Keratinocyte (primary cell): ENCODE data around the gene TYW1. TPM values are rescaled to one million over a fixed set of nuclear protein-coding genes. Genes with fewer than 3 reads are reported as not detected.
"Not testable (repeated sequence)": the region's sequence is repeated elsewhere in the genome, so short reads cannot be mapped to it uniquely, and the experiment has no call there.

Experiments used
- DNase-seq: peaks from one replicate; pipeline ENCODE4 v3.0.0-alpha.2; 2011; ENCODE audit warnings: low read depth, missing footprints, low spot score
- FAIRE-seq: peaks from 2 replicates; lab custom pipeline; 2011; peaks lifted over from hg19 to GRCh38; lab: Jason Lieb, UNC
- H2AFZ ChIP-seq: 2 replicates; pipeline ENCODE4 v1.6.0; 2012; ENCODE audit warnings: low read length, control low read depth, inconsistent platforms; ENCODE audit not compliant: control insufficient read depth
- H3K27ac ChIP-seq: 2 replicates; pipeline ENCODE4 v1.5.1; 2011; ENCODE audit warnings: low read length; ENCODE audit not compliant: control insufficient read depth, insufficient read depth
- H3K27me3 ChIP-seq: 3 replicates; pipeline ENCODE4 v1.6.0; 2011; ENCODE audit warnings: low read length; ENCODE audit not compliant: control insufficient read depth, insufficient read depth; ENCODE audit errors: extremely low read depth
- H3K36me3 ChIP-seq, 2 experiments: 2 replicates in 1 of 2; 3 replicates in 1 of 2; pipeline ENCODE4 v1.5.1; 2011; ENCODE audit warnings: low read length in 2 of 2, mild to moderate bottlenecking in 1 of 2; ENCODE audit not compliant: control insufficient read depth in 2 of 2, insufficient read depth in 2 of 2; ENCODE audit errors: extremely low read depth in 1 of 2
- H3K4me1 ChIP-seq: 3 replicates; pipeline ENCODE4 v1.5.1; 2011; ENCODE audit warnings: low read length; ENCODE audit not compliant: control insufficient read depth, insufficient read depth; ENCODE audit errors: extremely low read depth
- H3K4me2 ChIP-seq: 3 replicates; pipeline ENCODE4 v1.6.0; 2011; ENCODE audit warnings: low read depth, low read length; ENCODE audit not compliant: control insufficient read depth, insufficient read depth; ENCODE audit errors: extremely low read depth
- H3K4me3 ChIP-seq, 3 experiments: fragments of 200-600 bp in 1 of 3; sonication (generic) in 1 of 3; 2 replicates in 2 of 3; 3 replicates in 1 of 3; pipeline ENCODE4 v1.5.1; 2011 to 2016; ENCODE audit warnings: low read length in 3 of 3, mild to moderate bottlenecking in 3 of 3, control low read depth in 2 of 3, inconsistent platforms in 1 of 3, low read depth in 1 of 3, mixed read lengths in 1 of 3, mixed run types in 1 of 3, moderate library complexity in 1 of 3; ENCODE audit not compliant: control insufficient read depth in 2 of 3, insufficient read depth in 2 of 3; ENCODE audit errors: extremely low read depth in 1 of 3
- H3K79me2 ChIP-seq: 2 replicates; pipeline ENCODE4 v1.6.0; 2012; ENCODE audit warnings: low read length; ENCODE audit not compliant: control insufficient read depth, insufficient read depth
- H3K9ac ChIP-seq: 3 replicates; pipeline ENCODE4 v1.6.0; 2011; ENCODE audit warnings: low read length; ENCODE audit not compliant: control insufficient read depth, insufficient read depth; ENCODE audit errors: extremely low read depth
- H3K9me1 ChIP-seq: 3 replicates; pipeline ENCODE4 v1.6.0; 2011; ENCODE audit warnings: low read length; ENCODE audit not compliant: control insufficient read depth, insufficient read depth; ENCODE audit errors: extremely low read depth
- H3K9me3 ChIP-seq: 2 replicates; pipeline ENCODE4 v1.5.1; 2012; ENCODE audit warnings: low read depth, low read length; ENCODE audit not compliant: control insufficient read depth
- H4K20me1 ChIP-seq: 3 replicates; pipeline ENCODE4 v1.6.0; 2011; ENCODE audit warnings: low read length; ENCODE audit not compliant: control insufficient read depth, insufficient read depth; ENCODE audit errors: extremely low read depth
- CTCF ChIP-seq, 3 experiments: IDR thresholded peaks in 1 of 3; conservative IDR thresholded peaks in 1 of 3; optimal IDR thresholded peaks in 1 of 3; 2 replicates in 2 of 3; 3 replicates in 1 of 3; pipeline versions ENCODE3 to v1.5.1; 2011; ENCODE audit warnings: low read length in 3 of 3, mild to moderate bottlenecking in 3 of 3, moderate library complexity in 2 of 3, control low read depth in 1 of 3, inconsistent platforms in 1 of 3; ENCODE audit not compliant: insufficient read depth in 2 of 3; ENCODE audit errors: extremely low read depth in 1 of 3
- EZH2 ChIP-seq: IDR thresholded peaks from one replicate; pipeline ENCODE4 v1.6.1; 2012; ENCODE audit warnings: inconsistent platforms, mild to moderate bottlenecking, low read length, moderate library complexity
- dilution Hi-C: fragments of 300-500 bp; cut with MboI; formaldehyde crosslinking; loops from one replicate; pipeline ENCODE4 v1.7.0; 2020; ENCODE audit warnings: low sequenced_read_pairs; ENCODE audit not compliant: extremely low pct_ligation_motif_present
- polyA plus RNA-seq, 5 experiments: library from polyadenylated mRNA; depleted of rRNA in 3 of 5; stranded (reverse) in 3 of 5; stranded (forward) in 1 of 5; unstranded in 1 of 5; fragments of >200 nt; gene quantifications; 1 replicate in 1 of 5; 2 replicates in 3 of 5; 3 replicates in 1 of 5; pipeline versions ENCODE4 v1.2.1 to v1.2.3, GENCODE V29; 2011 to 2012; ENCODE audit warnings: missing spikeins in 2 of 5, low read depth in 1 of 5, low replicate concordance in 1 of 5

The TYW1 gene
- polyA plus RNA-seq, 1 donor (not counting 4 experiments of a cell fraction or from before 2014, with no cell fraction given) = 16.4 TPM

GRCh38 chr7:67021260-67021659 is 24.6 kb downstream of the TYW1 start:
- Histone ChIP-seq H3K9me1 (no peaks in the 10 kb centered on the region), H3K4me3 (no peak overlapping the region), H2AFZ (no peak overlapping the region), H3K36me3 (peaks cover 0 to 5% of the 10 kb centered on the region in 2 experiments), H3K4me2 (no peak overlapping the region), H3K9ac (no peak overlapping the region), H4K20me1 (no peaks in the 10 kb centered on the region), H3K79me2 (no peaks in the 10 kb centered on the region), H3K4me1 (peaks cover 14% of the 10 kb centered on the region), H3K9me3 (no peaks in the 10 kb centered on the region), H3K27me3 (no peaks in the 10 kb centered on the region), H3K27ac (no peak overlapping the region)
- dilution Hi-C loops = no loop called here
- FAIRE-seq (no peak), DNase-seq (no peak)
- TF ChIP-seq CTCF (optimal IDR thresholded peaks at IDR 0.05 in 1 of 3, IDR thresholded peaks at IDR 0.05 in 1 of 3, conservative IDR thresholded peaks at IDR 0.05 in 1 of 3; ENCODE audit: extremely low read depth in 1 of 3, insufficient read depth in 2 of 3, low read length in 3 of 3) = no peak
- no peak for TF ChIP-seq EZH2

- H3K27me3 ChIP-seq = no peaks in the 10 kb centered on the region
- peaks cover 14% of the 10 kb centered on the region for H3K4me1 ChIP-seq
- H3K9me3 ChIP-seq = no peaks in the 10 kb centered on the region
- no peaks in the 10 kb centered on the region for H4K20me1 ChIP-seq
- H3K36me3 ChIP-seq = peaks cover 0 to 5% of the 10 kb centered on the region in 2 experiments
- H3K9ac ChIP-seq = no peak overlapping the region
- DNase-seq (no peak), FAIRE-seq (no peak)
- H3K9me1 ChIP-seq = no peaks in the 10 kb centered on the region
- TF ChIP-seq EZH2 (no peak), CTCF (optimal IDR thresholded peaks at IDR 0.05 in 1 of 3, IDR thresholded peaks at IDR 0.05 in 1 of 3, conservative IDR thresholded peaks at IDR 0.05 in 1 of 3; ENCODE audit: extremely low read depth in 1 of 3, insufficient read depth in 2 of 3, low read length in 3 of 3) (no peak)
- H3K4me3 ChIP-seq = no peak overlapping the region
- H3K4me2 ChIP-seq = no peak overlapping the region
- H2AFZ ChIP-seq = no peak overlapping the region
- H3K79me2 ChIP-seq = no peaks in the 10 kb centered on the region
- no peak overlapping the region for H3K27ac ChIP-seq
- dilution Hi-C loops = no loop called here
Observed at GRCh38 chr7:67022511-67022910, 25.9 kb downstream of the TYW1 start.

- H2AFZ ChIP-seq, H3K27me3 ChIP-seq, H3K36me3 ChIP-seq, DNase-seq, H3K9ac ChIP-seq, H3K9me3 ChIP-seq, H3K9me1 ChIP-seq, dilution Hi-C loops, H4K20me1 ChIP-seq, H3K27ac ChIP-seq, H3K4me1 ChIP-seq, FAIRE-seq, H3K4me3 ChIP-seq, H3K4me2 ChIP-seq, H3K79me2 ChIP-seq: not testable (repeated sequence)
Observed at GRCh38 chr7:67025459-67025858, 28.8 kb downstream of the TYW1 start.

GRCh38 chr7:67031685-67032084 is 35.1 kb downstream of the TYW1 start:
- H3K36me3 ChIP-seq, H3K4me3 ChIP-seq, H3K9ac ChIP-seq, H3K27ac ChIP-seq, H3K27me3 ChIP-seq, H3K4me2 ChIP-seq, H2AFZ ChIP-seq, H3K9me1 ChIP-seq, H3K9me3 ChIP-seq, dilution Hi-C loops, FAIRE-seq, DNase-seq, H3K4me1 ChIP-seq, H3K79me2 ChIP-seq, H4K20me1 ChIP-seq: not testable (repeated sequence)
